ENCODE measurements around the gene BCL2. TPM values are rescaled to one million over a fixed set of nuclear protein-coding genes. Genes with fewer than 3 reads are reported as not detected.

BCL2 gene
- total RNA-seq, 1 donor from 2014 or later = 18.7 TPM

DNA sequence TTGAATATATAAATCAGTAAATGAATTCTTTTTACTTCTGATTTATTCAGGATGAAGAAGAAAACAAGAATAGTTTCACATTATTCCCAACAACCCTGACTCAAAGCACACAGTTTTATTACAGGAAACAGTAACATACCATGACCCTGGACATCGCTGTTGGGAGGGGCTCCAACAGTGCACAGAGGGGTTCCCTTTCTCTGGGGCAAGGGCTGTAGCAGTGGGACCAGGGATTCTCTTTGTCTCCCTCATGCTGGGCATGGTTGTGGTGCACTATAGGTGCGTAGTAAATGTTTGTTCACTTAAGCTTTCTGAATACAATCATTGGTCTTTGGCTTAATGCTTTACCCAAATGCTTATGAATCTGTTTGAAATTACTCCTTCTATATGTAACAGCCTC lies 189.4 kb downstream of the BCL2 start:
- H3K27ac ChIP-seq = no peak overlapping the region
- TF ChIP-seq POLR2A (IDR thresholded peaks at IDR 0.05) (no peak), POLR2AphosphoS5 (IDR thresholded peaks at IDR 0.05; ENCODE audit: insufficient read depth in 1 of 2, low read depth in 1 of 2) (no peak)
- TF ChIP-seq, protein P1, sequence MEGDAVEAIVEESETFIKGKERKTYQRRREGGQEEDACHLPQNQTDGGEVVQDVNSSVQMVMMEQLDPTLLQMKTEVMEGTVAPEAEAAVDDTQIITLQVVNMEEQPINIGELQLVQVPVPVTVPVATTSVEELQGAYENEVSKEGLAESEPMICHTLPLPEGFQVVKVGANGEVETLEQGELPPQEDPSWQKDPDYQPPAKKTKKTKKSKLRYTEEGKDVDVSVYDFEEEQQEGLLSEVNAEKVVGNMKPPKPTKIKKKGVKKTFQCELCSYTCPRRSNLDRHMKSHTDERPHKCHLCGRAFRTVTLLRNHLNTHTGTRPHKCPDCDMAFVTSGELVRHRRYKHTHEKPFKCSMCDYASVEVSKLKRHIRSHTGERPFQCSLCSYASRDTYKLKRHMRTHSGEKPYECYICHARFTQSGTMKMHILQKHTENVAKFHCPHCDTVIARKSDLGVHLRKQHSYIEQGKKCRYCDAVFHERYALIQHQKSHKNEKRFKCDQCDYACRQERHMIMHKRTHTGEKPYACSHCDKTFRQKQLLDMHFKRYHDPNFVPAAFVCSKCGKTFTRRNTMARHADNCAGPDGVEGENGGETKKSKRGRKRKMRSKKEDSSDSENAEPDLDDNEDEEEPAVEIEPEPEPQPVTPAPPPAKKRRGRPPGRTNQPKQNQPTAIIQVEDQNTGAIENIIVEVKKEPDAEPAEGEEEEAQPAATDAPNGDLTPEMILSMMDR (IDR thresholded peaks at IDR 0.05) = no peak
- intact Hi-C loops (cut with DNase I) = no loop called here
- H3K36me3 ChIP-seq = peaks cover 0 to 6% of the 10 kb centered on the region in 2 donors
- DNase-seq (ENCODE audit: extremely low spot score in 2 of 2) = no peak
- no peak overlapping the region for H3K4me3 ChIP-seq
- no peaks in the 10 kb centered on the region for H3K27me3 ChIP-seq
- H3K9me3 ChIP-seq = no peaks in the 10 kb centered on the region
- peaks cover 16% of the 10 kb centered on the region for H3K4me1 ChIP-seq

DNA sequence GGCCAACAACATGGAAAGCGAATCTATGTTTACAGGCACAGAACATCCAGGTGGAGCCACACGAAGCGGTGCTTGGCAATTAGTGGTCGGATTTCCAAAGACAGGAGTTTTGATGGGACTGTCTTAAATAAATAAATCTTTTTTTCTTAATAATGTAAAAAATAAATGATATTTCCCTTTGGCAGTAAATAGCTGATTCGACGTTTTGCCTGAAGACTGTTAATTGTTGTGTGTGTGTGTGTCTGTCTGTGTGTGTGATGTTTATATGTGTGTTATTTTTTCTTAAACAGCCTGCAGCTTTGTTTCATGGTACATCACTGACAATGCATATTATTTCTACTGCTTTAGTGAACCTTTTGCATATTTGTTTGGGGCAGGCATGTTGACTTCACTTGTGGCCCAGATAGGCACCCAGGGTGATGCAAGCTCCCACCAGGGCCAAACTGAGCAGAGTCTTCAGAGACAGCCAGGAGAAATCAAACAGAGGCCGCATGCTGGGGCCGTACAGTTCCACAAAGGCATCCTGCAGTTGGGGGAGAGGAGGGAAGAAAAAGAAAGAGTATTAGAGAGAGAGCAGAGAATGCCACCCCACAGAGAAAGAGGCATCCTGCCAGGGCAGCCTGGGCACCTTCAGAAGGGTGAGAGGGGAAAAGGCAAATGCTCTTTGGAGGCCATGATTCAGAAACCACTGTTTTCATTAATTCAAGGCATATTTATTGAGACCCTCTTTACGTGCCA lies 191.2 kb downstream of the BCL2 start:
- Histone ChIP-seq H3K9me3 (no peaks in the 10 kb centered on the region), H3K27me3 (no peaks in the 10 kb centered on the region), H3K4me1 (peaks cover 16% of the 10 kb centered on the region), H3K4me3 (no peak overlapping the region), H3K27ac (no peak overlapping the region), H3K36me3 (peaks cover 0 to 6% of the 10 kb centered on the region in 2 donors)
- no peak for DNase-seq (ENCODE audit: extremely low spot score in 2 of 2)
- TF ChIP-seq, protein P1 (IDR thresholded peaks at IDR 0.05) = no peak
- TF ChIP-seq POLR2AphosphoS5 (IDR thresholded peaks at IDR 0.05; ENCODE audit: insufficient read depth in 1 of 2, low read depth in 1 of 2) (no peak), POLR2A (IDR thresholded peaks at IDR 0.05) (no peak)
- intact Hi-C loops (cut with DNase I) = loop anchor here (10.0 kb wide), 1 partner anchor 306 kb away; no protein-coding TSS in a partner anchor

DNA sequence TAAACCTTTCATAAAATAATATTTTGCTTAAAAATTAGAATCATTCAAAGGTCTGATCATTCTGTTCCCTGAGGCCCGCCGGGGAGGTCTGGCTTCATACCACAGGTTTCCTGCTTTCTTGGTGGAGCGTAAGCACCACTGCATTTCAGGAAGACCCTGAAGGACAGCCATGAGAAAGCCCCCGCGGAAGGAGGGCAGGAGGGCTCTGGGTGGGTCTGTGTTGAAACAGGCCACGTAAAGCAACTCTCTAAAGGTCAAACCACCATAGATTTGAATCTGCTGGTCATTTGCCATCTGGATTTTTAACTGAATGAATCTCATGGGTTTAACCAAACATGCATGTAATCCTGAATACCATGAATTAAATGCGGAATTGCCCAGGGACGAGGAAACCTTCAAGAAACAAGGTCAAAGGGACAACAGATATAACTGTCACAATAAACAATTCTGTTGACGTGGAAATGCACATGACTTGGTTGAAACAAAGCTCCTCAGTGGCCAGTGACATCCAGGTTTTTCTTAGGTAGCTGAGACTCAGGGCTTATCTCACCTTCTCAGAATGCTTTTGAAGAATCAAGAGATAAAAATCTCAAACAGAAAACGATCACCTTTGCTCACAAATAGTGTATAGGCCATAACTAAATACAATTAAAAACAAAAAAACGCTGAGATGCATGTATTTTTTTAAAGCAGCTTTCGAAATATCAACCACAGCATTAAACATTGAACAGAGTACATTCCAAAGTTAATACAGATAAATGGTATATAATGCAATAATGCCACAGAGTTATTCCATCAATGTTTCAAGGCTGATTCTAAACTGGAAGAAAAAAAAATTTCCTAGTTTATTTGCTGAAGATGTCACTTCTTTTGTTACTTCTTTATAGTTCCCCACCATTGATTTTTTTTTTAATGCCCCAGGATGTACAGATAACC lies 193.2 kb downstream of the BCL2 start:
- Histone ChIP-seq H3K9me3 (no peaks in the 10 kb centered on the region), H3K36me3 (peaks cover 0 to 6% of the 10 kb centered on the region in 2 donors), H3K27me3 (no peaks in the 10 kb centered on the region), H3K4me3 (no peak overlapping the region), H3K27ac (no peak overlapping the region), H3K4me1 (peaks cover 3% of the 10 kb centered on the region)
- intact Hi-C loops (cut with DNase I) = loop anchor here (10.0 kb wide), 1 partner anchor 308 kb away; no protein-coding TSS in a partner anchor
- TF ChIP-seq, protein P1 (IDR thresholded peaks at IDR 0.05) = no peak
- TF ChIP-seq POLR2AphosphoS5 (IDR thresholded peaks at IDR 0.05; ENCODE audit: insufficient read depth in 1 of 2, low read depth in 1 of 2) = no peak
- no peak for TF ChIP-seq POLR2A (IDR thresholded peaks at IDR 0.05)
- no peak for DNase-seq (ENCODE audit: extremely low spot score in 2 of 2)

DNA sequence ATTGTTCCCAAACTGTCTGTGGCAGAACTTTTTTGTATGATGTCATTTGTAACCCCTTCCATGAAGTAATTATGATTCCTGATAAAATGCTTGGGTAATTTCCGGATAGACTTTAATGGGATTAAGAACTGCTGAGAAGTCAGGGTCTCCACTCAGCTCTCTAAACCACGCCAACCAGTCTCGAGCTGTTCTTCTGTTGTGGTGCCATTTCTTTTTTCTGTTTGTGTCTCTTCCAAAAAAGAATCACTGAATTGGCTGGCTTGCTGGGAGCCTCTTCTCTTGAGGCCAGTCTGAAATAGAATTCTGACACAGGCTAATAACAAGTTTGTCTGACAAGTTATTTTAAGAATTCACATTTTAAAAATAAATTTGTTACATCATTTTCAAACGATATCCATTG lies 198.9 kb downstream of the BCL2 start:
- DNase-seq (ENCODE audit: extremely low spot score in 2 of 2) = no peak
- no peaks in the 10 kb centered on the region for H3K36me3 ChIP-seq
- no peaks in the 10 kb centered on the region for H3K27me3 ChIP-seq
- H3K4me3 ChIP-seq = no peak overlapping the region
- H3K4me1 ChIP-seq = no peaks in the 10 kb centered on the region
- TF ChIP-seq POLR2AphosphoS5 (IDR thresholded peaks at IDR 0.05; ENCODE audit: insufficient read depth in 1 of 2, low read depth in 1 of 2) (no peak), POLR2A (IDR thresholded peaks at IDR 0.05) (no peak)
- TF ChIP-seq, protein P1 (IDR thresholded peaks at IDR 0.05) = no peak
- no peak overlapping the region for H3K27ac ChIP-seq
- intact Hi-C loops (cut with DNase I) = loop anchor here (10.0 kb wide), 1 partner anchor 314 kb away; no protein-coding TSS in a partner anchor
- no peaks in the 10 kb centered on the region for H3K9me3 ChIP-seq
